DMS53 (cell line): ENCODE data around the gene BACH2.

Experiments used
- DNase-seq: peaks from one replicate; lab custom pipeline; 2025; lab: John Stamatoyannopoulos, UW

Gene BACH2

GRCh38 chr6:90028066-90028778, 268.4 kb downstream of the BACH2 start:
- DNase-seq, result no peak

- no peak for DNase-seq
Observed at GRCh38 chr6:90026216-90026615, 270.4 kb downstream of the BACH2 start.

GRCh38 chr6:90025523-90026061, 271.1 kb downstream of the BACH2 start:
- DNase-seq, result peak; percentile 40

GRCh38 chr6:90024633-90025032, 272.0 kb downstream of the BACH2 start:
- DNase-seq, result no peak

- DNase-seq, result peak; percentile 50
Observed at GRCh38 chr6:90021711-90022110, 274.9 kb downstream of the BACH2 start.

- DNase-seq, result no peak
Observed at GRCh38 chr6:90020746-90021145, 275.9 kb downstream of the BACH2 start.

GRCh38 chr6:90019216-90019615, 277.4 kb downstream of the BACH2 start:
- no peak for DNase-seq

GRCh38 chr6:90015883-90016282, 280.8 kb downstream of the BACH2 start:
- DNase-seq, result no peak

- no peak for DNase-seq
Observed at GRCh38 chr6:90008908-90009501, 287.6 kb downstream of the BACH2 start.

- DNase-seq, result no peak
Observed at GRCh38 chr6:90008189-90008907, 288.3 kb downstream of the BACH2 start.

- DNase-seq, result no peak
Observed at GRCh38 chr6:90005048-90005827, 291.4 kb downstream of the BACH2 start.

- no peak for DNase-seq
Observed at GRCh38 chr6:90004511-90004910, 292.1 kb downstream of the BACH2 start.

- DNase-seq, result no peak
Observed at GRCh38 chr6:90003941-90004340, 292.7 kb downstream of the BACH2 start.

- no peak for DNase-seq
Observed at GRCh38 chr6:90003069-90003795, 293.4 kb downstream of the BACH2 start.

- DNase-seq, result peak; percentile 53
Observed at GRCh38 chr6:90000864-90001731, 295.5 kb downstream of the BACH2 start.

GRCh38 chr6:89999945-90000825, 296.5 kb downstream of the BACH2 start:
- no peak for DNase-seq

- DNase-seq, result peak; percentile 93
Observed at GRCh38 chr6:89999154-89999553, 297.5 kb downstream of the BACH2 start.

GRCh38 chr6:89997456-89998445, 298.9 kb downstream of the BACH2 start:
- no peak for DNase-seq
